Islet precursor cell (in vitro differentiated cells): ENCODE measurements around the gene TAF8.

Source experiments
- DNase-seq: peaks from one replicate; pipeline ENCODE4 v3.0.0-alpha.2; 2018

Gene TAF8

GRCh38 chr6:42100029-42100901 is 49.9 kb downstream of the TAF8 start:
- no peak for DNase-seq

DNA sequence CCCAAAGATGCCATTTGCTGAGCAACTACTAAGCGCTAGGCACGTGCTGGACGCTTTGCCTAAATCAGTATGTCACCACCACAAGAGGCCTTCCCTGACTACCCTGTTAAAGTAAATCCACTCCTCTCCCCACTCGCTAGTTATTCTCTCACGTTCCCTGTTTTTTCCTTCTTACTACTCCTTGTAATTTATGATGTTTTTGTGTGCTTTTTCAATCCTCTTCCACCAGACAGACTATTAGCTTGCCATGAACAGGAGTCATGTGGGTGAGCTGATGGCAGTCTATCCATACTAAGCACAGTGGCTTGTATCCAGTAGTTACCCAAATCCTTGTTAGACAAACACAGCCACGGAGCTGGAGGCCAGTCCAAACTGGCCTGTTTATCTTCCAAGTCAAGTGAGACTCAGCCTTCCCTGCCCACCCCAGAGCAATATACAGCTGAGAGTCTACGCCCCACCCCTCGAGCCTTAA is 50.9 kb downstream of the TAF8 start:
- DNase-seq, result no peak

GRCh38 chr6:42103216-42103615 is 52.9 kb downstream of the TAF8 start:
- no peak for DNase-seq

- DNase-seq, result no peak
These were observed 53.4 kb downstream of the TAF8 start for GRCh38 chr6:42103753-42104094.

GRCh38 chr6:42104095-42104803 is 53.9 kb downstream of the TAF8 start:
- DNase-seq, result peak; percentile 79

DNA sequence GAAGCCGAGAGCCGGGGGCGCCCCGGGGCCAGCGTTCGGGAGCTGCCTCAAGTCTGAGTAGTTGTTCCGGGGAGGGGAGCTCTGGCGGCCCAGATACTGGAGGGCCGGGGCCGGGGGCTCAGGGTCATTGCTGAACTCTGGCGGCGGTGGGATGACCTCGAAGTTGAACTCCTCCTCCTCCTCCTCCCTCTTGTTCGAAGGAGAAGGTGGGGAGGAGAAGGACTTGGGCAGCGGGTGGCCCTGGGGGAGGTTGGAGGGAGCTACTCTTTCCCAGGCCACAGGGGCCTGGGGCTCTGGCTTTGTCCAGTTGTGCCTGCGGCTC is 54.4 kb downstream of the TAF8 start:
- DNase-seq, result no peak

- DNase-seq, result no peak
These were observed 54.9 kb downstream of the TAF8 start for GRCh38 chr6:42105156-42105648.

DNA sequence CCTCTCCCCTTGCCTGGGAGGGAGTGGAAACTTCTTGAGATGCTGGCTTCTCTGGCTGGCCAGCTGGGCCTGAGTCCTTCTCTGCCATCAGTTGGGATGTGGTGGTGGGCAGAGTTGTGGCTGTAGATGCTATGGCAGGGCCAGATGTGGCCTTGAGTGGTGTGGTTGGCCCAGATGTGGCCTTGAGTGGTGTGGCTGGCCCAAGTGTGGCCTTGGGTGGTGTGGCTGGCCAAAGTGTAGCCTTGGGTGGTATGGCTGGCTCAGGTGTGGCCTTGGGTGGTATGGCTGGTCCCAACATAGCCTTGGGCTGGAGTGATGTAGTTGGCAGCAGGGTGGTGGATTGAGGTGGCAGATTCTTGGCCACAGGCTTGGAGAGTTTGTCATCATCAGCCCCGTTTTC is 55.4 kb downstream of the TAF8 start:
- DNase-seq, result no peak

GRCh38 chr6:42106112-42107023 is 56.0 kb downstream of the TAF8 start:
- DNase-seq, result no peak

- no peak for DNase-seq
These were observed 57.7 kb downstream of the TAF8 start for GRCh38 chr6:42108071-42108470.

DNA sequence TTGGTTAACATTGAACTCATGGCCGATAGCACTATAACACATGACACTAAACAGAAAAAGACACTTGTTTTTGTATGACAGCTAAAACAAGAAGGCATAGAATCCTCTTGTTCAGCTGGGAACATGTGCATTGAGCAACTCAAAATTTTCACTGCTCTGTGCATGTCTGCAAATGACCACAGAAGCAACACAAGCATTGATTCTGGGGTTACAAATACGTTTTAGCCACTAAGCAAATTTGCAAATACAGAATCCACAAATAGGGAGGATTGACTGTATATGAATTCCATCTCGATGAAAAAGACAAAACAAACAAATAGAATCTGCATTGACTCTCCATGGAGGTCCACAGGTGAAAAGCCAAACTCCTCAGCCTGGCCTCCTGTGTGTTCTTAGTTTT is 60.4 kb downstream of the TAF8 start:
- DNase-seq, result no peak

DNA sequence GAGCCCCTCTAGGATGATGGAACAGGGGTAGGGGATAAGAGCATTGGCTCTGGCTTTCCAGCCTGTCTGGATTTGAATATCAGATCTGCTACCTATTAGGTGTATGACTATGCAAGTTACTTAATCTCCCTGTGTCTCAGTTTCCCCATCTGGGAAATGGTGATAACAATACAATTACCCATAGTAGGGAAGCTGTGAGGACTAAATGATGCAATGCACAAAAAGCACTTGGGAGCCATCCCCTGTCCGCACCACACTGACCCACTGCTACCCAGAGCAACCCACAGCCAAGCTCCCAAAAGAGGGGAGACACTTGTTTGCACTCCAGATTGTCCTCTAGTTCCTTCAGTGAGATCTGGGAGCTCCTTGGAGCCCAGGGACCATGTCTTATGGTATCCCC is 62.0 kb downstream of the TAF8 start:
- no peak for DNase-seq

DNA sequence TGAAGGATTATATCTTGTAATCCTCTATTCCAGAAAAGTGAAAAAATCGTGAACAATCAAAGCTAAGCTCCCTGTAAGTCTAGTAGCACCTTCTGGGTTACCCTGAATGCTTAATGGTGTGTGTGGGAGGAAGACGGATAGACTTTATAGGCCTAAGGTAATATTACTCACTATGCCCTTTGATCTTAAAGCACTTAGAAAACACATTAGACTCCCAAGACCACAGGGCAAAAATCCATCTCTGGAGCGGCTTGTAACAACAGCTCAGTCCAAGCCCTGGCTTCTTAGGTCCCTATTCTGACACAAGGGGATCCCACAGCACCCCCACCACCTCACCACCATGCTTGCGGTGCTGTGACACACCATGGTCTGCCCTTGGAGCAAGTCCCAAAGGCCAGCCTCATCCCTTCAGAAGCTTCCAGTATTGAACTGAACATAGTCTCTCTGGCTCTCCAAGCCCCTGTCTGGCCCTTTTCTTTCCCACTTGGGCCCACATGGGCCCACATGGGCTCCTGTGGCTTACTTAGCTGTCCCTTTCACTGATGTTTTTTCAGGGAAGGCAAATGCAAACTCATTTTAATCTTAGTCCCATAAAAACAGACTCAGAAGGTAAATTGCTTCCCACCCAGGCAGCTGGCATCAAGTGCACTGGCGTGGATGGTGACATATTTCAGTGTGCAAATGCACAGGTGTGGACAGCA is 63.8 kb downstream of the TAF8 start:
- peak; percentile 78 for DNase-seq

DNA sequence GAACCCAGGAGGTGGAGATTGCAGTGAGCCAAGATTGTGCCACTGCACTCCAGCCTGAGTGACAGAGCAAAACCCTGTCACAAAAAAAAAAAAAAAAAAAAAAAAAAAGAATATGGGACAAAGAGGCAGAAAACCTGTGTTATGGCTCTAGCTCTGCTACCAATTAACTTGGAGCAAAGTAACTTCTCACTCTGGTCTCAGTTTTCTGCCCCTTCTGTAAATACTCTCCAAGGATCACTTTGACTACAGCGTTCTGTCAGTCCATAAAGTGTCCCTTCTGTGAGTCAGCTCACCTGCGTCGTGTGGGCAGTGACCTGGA is 67.5 kb downstream of the TAF8 start:
- DNase-seq, result no peak

GRCh38 chr6:42118162-42119001 is 68.1 kb downstream of the TAF8 start:
- DNase-seq, result no peak

DNA sequence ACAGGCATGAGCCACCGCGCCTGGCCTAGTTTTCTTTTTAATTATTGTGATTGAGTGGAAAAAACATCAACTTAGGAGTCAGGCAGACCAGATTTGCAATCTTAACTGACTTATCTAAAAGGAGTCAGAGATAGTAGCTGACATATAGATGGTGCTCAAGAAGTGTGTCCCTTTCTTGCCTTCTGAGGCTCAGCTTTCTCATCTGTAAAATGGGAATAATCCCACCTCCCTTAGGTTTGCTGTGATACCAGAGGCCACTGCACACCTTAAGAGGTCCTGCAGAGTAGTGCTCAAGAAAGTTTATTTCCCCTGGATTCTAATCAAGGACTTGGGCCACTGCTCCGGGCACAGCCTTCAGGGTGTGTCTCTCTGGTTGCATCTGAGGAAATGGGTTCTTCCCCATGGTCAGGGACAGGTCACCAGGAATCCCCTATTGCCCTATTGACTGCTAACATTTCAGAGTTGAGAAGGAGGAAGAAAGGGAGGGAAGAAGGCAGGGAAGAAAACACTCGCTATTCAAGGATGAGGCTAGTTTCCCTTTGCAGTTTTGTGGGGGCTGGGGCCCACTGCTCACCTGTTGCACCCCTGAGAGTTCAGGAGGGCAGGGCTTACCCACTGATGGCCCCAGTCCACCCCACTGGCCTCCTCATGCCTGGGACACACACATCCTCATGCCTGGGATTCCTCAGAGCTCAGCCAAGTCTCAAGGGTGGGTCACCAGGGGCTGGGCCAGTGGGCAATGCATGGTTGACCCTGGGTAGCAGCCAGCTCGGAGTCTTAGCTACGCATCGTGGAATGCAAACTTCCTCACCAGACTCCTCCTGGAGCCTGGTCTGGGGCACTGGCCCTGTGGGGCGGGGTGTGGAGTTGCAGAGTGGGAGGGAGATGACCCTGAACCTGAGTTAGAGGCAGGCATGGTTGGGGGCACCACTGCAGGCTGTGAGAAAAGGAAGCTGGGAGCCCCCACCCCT is 70.9 kb downstream of the TAF8 start:
- peak; percentile 74 for DNase-seq

DNA sequence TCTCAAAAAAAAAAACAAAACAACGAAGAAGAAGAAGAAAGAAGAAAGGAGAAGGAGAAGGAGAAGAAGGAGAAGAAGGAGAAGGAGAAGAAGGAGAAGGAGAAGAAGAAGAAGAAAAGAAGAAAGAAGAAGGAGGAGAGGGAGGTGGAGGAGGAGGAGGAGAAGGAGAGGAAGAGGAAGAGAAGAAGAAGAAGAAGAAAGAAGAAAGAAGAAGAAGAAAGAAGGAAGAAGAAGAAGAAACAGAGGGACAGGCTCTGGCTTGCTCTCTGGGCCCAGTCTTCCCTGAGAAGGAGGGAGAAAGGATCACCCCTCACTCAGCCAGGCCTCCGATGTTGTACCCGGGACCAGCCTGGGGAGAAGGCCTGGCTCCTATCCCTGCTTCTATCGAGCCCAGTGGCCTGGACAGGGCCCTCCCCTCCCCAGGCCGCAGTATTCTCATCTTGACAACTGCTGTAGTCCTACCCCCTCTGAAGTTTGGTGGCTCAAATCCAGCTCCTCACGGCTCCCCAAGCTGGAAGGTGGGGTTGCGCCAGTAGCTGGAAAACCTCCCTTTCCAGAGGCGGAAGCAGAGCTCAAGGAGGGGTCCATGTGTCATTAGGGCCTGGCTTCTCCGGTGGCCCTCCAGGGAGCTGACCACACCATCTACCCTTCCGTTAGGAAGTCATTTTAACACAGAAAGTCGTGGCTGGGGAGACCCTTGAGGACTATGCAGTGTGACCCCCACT is 73.2 kb downstream of the TAF8 start:
- no peak for DNase-seq

DNA sequence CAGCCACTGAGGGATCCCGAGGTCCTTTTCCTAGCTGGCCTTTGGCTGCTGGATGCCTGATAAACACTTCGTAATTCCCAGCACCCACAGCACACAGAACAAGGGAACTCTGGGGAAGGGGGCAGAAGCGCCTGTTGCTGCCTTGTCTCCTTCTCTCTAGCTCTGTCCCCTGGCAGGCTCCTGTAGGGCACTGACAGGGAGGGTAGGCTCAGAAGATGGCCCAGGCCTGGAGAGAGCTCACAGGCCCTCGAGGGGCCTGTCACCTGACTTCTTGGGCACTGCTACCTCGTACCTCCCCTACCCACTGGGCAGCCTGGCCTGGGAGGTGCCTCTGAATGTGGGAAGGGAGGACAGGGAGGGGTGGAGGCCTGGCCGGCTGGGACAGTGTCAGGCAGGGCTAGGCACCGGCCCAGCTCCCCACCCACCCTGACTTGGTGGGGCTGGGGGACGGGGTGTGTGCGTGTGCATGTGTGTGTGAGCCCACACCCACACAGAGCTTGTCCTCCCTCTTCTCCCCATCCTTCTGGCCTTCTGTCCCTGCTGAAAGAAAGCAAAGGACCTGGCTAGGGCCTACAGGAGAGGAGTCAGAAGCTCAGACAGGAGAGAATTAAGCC is 74.0 kb downstream of the TAF8 start:
- no peak for DNase-seq

DNA sequence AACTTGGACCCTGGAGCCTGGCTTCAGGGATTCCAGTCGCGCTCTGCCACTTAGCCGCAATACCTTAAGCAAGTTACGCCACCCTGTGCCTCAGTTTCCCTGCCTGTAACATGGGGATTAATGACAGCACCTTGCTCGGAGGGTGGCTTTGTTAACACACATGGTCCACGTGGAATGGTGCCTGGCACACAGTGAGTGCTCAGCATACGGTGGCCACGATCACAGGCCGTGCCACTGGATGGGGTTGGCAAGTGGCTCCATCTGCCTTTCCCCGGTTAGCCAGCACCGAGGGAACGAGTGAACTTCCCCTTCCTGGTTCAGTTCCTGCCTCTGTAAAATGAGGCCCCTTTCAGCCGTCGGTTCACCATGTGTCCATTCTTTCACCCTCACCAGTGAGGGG is 74.9 kb downstream of the TAF8 start:
- DNase-seq, result no peak
